HG03045 (cell line): Measurements from ENCODE around the gene EEF1AKMT3.

Source experiments
- ATAC-seq: cut with Tn5 transposase; IDR thresholded peaks from one replicate; pipeline ENCODE4 v1.9.1; 2021; ENCODE audit warnings: mild to moderate bottlenecking, moderate library complexity; ENCODE audit not compliant: unreplicated experiment

EEF1AKMT3 gene

DNA sequence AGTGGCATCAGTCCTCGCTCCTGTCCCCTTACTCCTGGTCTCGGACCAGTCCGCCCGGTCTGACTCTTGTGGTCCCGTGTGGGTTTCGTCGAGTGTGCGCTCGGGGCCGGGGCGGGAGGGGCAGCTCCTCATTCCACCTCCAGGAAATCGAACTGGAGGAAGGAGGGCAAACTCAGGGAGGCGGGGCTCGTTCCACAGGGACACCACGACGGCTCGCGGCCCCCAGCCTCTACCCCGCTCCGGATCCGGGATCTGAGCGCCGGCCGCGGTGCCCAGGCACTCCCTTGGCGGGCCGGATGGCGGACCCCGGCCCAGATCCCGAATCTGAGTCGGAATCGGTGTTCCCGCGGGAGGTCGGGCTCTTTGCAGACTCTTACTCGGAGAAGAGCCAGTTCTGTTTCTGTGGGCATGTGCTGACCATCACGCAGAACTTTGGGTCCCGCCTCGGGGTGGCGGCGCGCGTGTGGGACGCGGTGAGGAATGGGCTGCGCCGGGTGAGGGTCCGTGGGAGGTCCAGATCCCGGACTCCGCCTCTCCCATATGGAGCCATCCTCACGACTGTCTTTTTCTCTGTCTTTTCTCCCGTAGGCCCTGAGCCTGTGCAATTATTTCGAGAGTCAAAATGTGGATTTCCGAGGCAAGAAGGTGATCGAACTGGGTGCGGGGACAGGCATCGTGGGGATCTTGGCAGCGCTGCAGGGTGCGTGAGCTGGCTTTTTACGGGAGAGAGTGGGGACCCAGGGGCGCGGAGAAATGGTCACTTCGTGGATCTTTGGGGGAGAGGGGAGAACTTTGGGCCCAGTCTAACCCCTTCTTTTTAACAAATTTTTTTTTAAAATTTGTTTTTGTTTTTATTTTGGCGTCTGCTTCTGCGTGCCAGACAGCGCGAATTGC lies at the start of gene EEF1AKMT3:
EEF1AKMT3 (plus strand) TSS at position 186 of the 894 bp plus-strand sequence; CDS start at position 297, 111 bp downstream.
- ATAC-seq = peak; percentile 29

DNA sequence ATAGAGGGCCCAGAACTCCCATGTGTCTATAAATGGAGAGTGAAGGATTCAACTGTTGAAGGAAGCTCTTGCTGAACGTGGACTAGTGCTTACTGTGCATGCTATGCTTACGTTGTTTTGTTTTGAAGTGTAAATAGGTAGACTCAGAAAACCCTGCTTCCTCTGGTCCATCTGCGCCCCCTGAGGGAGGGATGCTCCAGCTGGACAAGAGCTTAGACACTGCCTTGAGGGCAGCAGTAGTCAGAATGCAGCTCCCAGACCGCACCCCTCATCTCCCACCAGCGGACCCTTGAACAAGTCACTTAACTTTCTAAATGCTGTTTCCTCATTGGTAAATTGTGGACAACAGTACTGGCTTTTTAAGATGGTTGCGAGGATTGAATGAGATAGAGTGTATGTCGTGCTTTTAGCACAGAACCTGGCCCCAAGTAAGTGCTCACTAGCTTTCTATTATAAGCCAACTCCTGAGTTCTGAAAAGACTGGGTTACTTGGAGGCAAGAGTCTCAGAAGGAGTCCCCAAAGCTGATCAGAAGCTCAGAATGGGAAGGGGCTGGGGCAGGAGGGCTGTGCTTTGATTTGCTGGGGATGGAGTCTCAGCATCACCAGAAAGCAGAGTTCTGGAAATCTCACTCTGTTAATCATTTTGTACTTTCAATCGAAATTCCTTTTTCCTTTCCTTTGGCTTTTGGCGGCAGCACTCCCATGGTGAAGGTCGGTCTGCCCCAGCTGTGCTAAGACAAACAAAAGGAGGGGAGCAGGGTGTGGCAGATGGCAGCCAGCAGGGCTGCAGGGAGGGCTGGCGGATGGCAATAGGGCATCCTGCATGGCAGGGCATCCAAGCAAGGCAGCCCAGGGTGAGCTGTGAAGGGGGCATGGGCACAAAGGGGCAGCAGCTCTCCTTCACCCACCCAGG lies 49.4 kb upstream of the EEF1AKMT3 start:
- no peak for ATAC-seq

DNA sequence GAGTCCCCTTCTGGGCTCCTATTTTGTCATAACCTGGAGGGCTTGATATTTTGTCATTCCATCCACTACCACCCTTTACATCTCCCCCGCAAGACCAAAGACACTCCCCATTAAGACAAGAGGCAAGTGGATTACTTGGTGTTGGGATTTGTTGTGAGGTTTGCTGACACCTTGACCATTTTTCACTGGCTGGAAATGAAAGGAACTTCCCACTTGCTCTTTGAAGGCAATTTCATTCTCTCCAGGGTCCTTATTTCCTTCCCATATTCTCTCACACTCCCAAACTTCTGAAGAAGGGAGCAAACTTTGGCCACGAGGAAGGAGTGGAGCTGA lies 48.8 kb upstream of the EEF1AKMT3 start:
- ATAC-seq = no peak

DNA sequence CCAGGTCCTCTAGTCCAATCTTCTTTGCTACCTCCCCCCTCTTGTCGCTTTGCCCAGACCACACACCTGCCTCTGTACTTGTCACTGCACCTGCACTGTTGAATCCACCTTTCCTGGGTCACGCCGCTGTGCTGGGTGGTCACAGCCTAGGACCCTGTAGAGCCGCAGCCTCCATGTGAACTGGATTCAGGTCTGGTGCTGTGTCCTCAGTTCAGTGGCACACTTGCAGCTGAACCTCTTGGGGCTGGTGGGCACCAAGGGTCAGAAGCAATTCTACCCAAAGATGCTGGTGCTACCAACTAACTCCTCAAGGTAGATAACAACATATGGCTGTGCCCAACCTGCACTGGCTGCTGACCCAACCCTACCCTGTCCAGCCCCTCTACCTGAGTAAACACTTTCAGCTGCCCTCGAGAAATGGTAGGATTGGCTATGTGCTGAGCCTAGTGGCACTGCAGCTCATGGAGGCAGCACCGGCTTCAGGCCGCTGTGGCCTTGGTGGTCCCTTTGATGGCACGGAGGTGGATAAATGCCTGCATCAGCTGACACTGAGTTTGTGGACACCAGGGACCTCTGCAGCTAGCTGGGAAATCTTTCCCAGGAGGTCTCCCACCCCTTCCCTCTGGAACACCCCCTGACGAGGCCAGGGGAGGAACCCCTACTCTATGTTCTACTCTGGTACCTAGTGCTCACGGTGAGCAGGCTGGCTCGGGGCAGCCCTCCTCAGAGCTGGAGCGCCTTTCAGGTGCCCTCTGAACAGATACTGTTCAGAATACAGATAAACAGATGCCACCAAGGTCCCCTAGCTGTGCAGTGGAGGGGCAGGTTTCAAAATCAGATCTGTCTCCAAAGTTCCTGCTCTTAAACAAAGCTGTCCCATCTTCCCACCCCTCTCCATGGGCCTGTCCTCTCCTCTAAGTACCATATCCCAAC lies 48.1 kb upstream of the EEF1AKMT3 start:
- ATAC-seq = no peak

DNA sequence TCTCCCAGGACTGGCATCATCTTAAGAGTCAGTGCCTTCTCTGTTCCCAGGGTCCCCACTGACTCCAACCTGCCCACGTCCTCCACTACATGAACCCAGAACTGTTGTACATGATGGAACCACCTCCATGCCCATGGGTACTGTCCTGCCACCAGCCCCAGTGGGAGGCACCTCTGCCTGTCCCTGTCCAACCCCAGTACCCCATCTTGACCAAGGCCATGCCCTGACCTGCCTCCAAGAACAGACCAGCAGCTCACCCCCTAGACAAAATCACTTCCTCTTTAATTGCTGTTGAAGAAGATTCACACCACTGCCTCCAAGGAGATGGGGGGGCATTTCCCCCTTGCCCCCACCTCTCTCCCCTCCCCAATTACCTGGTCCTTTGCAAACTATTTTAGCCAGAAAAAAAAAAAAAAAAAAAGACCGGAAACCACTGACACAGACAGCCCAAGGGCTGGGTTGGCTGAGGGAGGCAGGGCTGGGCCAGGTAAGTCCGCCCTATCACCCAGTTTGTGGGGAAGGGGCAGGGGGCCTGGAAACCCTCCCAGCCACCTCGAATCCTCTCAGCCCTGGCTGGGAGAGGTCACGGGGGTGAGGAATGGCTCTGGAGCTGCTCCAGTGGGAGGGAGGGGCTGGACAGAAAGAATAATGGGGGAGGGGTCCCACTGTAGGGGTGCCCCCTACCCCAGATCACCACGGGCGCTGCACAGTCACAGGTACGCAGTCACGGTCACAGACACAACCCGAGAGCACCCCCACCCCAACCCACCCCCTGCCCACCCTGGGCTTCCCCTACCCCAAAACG lies 47.3 kb upstream of the EEF1AKMT3 start:
- no peak for ATAC-seq

DNA sequence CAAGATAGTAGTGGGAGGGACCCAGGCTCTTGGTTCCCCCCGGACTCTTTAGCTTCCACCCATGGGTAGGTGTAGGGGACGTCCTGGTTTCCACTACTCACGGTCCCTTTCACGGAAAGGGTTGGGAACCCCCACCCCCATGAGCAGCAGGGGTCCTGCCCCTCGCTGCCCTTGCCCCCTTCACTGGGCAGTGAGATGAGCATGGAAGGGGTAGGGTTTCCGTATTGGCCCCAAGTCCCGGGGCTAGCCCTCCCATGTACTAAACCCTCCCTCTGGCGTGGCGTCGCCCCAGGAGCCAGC lies 46.6 kb upstream of the EEF1AKMT3 start:
- ATAC-seq = no peak

DNA sequence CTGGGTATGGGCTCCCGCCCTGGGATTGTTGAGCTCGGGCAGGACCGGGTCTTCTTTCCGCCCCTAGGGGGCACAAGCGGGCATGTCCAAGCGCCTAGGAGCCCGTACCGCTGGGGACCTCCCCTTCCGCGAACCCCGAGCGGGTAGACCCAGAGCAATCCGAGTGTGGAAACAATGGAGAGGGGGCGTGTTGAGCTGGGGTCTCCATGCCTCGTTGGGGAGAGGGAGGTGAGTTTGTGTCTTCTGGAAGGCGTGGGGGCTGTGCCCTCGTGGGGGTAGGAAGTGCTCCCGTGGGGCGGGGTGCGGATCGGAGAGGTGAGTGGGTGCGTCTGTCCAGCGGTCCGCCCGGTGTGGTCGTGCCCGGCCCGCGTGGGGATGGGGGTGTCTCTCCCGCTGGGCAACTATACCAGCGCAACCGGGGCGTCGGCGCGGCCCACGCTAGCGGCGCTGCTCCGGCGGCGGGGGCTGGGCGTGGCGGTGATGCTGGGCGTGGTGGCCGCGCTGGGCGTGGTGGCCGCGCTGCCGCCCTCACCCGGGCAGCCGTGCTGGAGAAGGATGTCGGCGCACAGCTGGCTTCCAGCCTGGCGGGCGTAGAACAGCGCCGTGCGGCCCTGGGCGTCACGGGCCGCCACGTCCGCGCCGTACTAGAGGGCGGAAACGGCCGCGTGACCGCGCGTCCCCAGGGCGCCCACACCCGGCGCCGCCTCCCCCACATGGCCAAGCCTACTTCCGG lies 46.1 kb upstream of the EEF1AKMT3 start:
- ATAC-seq = no peak

DNA sequence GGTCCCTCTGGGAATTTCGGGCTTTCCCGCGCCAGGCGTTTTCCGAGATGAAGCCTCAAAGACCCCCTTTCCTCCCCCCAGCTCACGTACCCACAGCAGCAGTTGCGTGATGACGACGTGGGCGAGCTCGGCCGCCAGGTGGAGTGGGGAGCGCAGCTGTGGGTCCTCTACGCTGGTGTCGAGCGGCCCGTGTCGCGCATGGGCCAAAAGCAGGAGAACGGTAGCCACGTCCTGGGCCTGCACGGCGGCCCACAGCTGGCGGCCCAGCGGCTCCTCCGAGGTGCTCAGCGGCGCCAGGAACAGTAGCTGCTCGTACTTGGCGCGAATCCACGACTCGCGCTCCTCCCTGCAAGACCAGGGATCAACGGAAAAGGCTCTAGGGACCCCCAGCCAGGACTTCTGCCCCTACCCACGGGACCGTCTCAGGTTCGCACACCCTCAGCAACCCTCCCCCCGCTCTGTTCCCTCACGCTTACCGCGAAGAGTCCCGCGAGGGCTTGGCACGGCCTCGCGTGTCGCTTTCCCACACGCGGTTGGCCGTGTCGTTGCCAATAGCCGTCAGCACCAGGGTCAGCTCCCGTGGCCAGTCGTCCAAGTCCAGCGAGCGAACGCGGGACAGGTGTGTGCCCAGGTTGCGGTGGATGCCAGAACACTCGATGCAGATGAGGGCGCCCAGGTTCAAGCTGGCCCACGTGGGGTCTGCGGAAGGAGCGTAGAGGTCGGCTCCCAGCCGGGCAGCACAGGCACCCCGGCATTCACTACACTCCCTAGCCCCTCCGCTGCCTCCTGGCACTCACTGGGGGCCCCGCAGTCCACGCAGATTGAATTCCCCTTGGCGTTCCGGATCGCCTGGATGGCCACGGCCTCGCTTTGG lies 45.3 kb upstream of the EEF1AKMT3 start:
- no peak for ATAC-seq

DNA sequence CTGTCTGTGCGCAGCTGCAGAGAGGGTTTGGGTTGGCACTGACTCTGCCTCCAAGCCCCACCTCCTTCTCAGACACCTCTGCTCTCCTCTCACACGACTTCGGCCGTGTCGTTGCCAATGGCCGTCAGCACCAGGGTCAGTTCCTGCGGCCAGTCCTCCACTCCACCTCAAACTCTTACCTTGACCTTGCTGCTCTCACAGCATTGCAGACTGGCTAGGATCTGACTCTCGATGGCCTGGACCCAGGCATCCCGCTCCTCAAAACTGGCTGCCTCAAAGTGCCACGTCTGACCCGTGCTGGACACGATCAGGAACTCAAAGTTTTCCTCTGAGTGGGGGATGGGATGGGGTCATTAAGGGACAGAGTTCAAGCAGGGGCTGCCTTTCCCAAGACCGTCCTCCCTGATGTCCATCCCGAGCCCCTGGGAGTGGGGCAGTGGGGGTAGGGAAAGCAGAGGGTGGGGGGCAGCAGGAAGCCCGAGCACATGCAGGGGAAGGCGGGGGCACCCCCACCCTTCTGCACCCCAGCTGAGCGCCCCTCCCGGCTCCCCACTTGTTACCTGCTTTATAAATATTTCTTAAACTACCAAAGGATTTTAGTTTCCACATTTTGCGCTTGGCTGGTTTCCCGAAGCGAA lies 44.5 kb upstream of the EEF1AKMT3 start:
- ATAC-seq = no peak

DNA sequence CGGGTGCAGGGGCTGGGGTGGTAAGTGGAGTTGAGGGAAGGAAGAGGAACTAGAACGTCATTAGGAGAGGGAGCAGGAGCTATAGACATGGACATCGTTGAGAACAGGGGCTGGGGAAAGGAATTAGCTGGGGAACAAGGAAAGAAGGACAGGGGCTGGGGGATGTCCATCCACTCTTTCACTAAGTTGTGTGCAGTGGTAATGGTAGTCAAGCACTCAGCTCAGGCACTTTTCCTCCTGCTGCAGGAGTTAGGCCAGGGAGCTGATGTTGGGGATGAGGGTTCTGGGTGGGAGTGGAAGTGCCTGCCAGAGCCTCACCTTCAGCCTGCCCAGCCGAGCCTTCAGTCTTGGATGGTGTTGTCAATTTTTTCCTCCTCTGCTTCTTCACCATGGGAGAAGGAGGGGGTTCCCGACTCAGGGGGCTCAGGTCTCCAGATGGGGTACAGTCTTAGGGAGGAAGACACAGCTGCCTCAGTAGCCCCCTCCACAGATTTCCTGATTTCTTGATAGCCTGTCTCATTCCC lies 43.0 kb upstream of the EEF1AKMT3 start:
- no peak for ATAC-seq

DNA sequence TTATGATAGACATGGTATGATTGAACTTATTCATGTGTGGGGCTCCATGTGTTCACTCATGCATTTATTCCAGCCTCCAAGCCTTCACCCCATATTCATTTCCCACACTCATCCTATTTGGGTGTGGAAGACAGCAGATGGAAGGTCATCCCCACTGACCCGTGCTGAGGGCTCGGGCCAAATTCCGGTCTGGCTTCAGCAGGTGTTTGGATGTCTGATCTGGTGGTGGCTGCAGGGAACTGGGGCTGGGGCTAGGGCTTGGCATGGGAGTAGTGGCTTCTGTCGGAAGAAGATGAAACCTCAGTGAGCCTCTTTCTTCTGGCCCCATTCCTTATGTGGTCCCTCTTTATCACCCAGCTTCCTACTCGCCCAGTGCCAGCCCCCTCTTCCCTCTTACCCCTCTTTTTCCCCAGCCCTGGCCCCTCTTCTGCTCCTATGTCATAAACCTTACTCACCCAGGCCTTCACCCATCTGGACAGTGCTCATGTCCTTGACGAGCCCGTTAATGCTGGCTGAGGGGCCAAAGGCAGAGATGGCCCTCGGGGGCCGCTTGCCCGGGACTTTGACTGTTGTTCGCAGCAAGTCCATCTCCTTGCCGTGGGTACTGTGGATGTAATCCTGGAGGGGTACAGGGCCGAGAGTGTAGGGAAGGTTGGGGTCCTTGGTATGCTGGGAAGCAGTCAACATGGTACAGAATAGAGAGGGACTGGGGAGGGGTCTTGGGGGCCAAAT lies 41.9 kb upstream of the EEF1AKMT3 start:
- no peak for ATAC-seq

DNA sequence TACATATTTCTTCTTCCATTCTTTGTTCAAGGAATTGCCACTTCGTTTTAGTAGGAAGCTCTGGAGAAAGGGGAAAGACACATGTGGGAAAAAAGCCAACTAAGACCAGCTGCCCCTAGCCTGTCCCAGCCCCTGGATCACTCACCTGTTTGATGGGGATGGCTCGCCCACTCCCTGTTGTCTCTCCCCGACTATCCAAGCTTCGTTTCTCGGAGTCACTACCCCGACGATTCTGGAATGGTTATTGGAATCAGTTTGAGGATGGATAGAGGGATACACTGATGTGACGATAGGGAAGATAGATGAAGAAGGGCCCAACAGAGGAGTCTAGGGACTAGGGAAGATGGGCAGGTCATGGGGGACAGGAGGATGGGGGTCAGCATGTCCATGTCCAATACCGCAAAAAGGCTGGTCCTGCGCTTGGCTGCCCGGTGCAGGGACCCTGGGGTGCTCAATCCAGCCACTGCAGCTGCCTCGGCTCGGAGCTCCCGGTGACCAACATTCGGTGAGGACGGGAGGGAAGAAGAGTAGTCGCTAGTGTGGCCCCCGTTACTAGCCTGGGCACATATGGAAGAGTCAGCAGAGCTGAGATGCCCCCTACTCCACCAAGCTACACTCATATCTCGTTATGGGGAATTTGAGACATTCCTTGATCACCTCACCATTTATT lies 40.9 kb upstream of the EEF1AKMT3 start:
- ATAC-seq = no peak

DNA sequence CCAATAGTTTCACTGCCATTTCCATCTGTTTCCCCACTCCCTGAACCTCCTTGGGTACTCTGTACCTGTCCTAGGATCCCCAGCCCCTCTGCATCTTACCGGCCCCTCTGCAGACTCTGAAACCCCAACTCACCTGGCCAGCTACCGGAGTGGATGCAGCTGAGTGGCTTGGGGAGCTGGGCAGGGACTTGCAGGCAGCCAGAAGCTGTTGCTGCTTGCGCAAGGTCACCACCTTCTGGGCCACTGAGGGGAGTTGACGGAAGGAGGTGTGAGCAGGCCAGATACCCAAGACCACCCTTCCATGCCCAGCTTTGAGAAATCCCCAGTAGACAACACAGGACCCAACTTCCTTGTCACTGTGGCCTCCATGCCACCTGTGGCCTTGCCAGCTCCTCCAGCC lies 40.1 kb upstream of the EEF1AKMT3 start:
- no peak for ATAC-seq

DNA sequence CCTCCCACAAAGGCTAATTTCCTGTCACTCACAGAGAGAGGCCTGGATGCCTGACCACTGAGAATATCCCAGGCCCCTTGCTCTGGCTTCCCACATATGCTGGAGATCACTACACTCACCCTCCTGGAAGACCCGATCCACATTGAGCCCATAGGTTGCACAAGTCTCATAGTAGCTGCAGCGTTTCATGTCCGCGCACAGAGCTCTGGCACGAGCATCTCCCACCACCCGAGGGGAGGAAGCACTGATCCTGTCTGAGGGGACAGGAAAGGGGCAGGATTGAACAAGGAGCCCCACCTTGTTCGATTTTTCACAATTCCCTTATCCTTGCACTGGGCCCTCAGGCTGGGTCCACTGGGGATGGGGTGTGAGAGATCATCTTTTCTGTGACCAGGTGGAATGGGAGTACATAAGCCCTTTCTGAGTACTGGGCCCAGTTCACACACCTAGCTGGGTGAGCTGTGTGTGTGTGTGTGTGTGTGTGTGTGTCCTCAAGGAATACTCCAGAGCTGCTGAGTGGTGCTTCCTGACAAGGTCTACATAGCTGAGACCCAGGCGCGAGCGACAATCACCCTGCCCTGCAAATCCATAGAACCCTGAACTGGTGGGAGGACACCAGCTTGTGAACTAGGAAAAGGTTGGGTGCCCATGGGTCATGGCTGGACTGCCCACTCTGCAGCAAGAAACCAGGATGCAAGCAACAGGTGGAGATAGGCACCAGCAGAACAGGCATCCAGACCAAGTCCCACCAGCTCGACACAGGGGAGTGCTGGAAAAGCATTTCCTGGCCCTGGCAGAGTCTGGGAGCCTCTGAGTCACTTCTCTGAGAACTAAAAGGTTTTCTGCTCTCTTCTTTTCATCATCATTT lies 39.5 kb upstream of the EEF1AKMT3 start:
- ATAC-seq = no peak

DNA sequence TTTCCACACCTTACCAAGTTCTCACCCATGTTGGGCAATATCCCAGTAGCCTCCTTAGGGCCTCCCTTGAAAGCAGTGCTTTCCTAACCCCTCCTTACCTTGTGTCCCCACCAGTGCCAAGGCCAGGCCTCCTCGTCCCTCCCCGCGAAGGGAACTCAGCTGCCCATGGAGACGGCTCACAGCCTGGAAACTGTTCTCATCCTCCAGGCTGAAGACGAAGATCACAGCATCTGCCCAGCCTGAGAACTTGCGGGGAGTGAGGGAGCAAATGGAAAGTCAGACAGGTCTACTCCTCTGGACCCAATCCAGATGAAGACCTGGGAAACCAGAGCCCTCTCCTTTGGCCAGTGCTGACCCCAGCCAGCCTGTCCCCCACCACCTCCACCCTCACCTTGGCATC lies 38.5 kb upstream of the EEF1AKMT3 start:
- ATAC-seq = no peak

DNA sequence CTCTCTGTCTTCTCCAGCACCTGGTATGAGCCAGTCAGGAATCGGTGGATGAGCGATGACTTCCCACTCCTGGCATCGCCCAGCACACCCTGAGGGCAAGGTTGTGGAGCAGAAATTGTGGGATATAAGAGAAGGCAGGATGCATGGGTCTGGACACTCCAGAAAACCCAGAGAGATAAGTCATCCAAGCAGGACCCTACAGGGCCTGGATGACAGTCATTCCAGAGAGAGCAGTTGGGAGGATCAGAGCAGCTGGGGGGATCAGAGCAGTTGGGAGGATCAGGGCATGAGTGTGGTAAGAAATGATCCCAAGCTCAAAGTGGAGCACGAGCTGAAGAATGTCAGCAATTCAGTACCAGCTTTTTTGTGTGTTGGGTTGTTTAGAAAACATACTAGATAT lies 37.8 kb upstream of the EEF1AKMT3 start:
- ATAC-seq = no peak
